SK-N-SH (cell line): ENCODE data around the gene RAB11FIP5. TPM values are rescaled to one million over a fixed set of nuclear protein-coding genes. Genes with fewer than 3 reads are reported as not detected.

Experiments used
- NRF1 ChIP-seq: IDR thresholded peaks from 2 replicates; pipeline ENCODE4 v1.6.1; 2012; ENCODE audit warnings: low read depth, mild to moderate bottlenecking, low read length
- POLR2AphosphoS5 ChIP-seq: IDR thresholded peaks from 2 replicates; pipeline ENCODE4 v1.6.1; 2012; ENCODE audit warnings: low read depth, low read length
- polyA plus RNA-seq, 3 experiments: library from polyadenylated mRNA; depleted of rRNA; stranded (reverse); fragments of >200 nt; gene quantifications; 2 replicates each; pipeline ENCODE4 v1.2.3, GENCODE V29; 2012
- TF ChIP-seq, protein P1 (sequence below): fragments of 150-350 bp; IDR thresholded peaks from 2 replicates; pipeline ENCODE4 v1.6.1; 2016; ENCODE audit warnings: mild to moderate bottlenecking, low read depth, low read length

RAB11FIP5 gene
- polyA plus RNA-seq, 1 of the 3 experiments (the other 2 are of a cell fraction), result 17.1 TPM

GRCh38 chr2:73023497-73023896 lies 89.3 kb downstream of the RAB11FIP5 start (continued):
- TF ChIP-seq, protein P1, sequence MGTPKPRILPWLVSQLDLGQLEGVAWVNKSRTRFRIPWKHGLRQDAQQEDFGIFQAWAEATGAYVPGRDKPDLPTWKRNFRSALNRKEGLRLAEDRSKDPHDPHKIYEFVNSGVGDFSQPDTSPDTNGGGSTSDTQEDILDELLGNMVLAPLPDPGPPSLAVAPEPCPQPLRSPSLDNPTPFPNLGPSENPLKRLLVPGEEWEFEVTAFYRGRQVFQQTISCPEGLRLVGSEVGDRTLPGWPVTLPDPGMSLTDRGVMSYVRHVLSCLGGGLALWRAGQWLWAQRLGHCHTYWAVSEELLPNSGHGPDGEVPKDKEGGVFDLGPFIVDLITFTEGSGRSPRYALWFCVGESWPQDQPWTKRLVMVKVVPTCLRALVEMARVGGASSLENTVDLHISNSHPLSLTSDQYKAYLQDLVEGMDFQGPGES, result no peak
- TF ChIP-seq NRF1, result no peak
- no peak for TF ChIP-seq POLR2AphosphoS5

Other genes with a start within 250 kb of the RAB11FIP5 start
- gene SPR, start 225.5 kb downstream of the RAB11FIP5 start, polyA plus RNA-seq (2012; rRNA removed), result 25.7 and 27.5 TPM in 2 replicates
- not detected in 2 replicates for gene EMX1, start 195.4 kb downstream of the RAB11FIP5 start, polyA plus RNA-seq (2012; rRNA removed)
- 9.9 and 11.0 TPM in 2 replicates for gene SFXN5, start 41.2 kb downstream of the RAB11FIP5 start, polyA plus RNA-seq (2012; rRNA removed)
- not detected in 2 replicates for gene NOTO, start 89.6 kb upstream of the RAB11FIP5 start, polyA plus RNA-seq (2012; rRNA removed)
- gene SMYD5, start 101.3 kb upstream of the RAB11FIP5 start, polyA plus RNA-seq (2012; rRNA removed), result 21.4 and 22.2 TPM in 2 replicates
- 8.5 and 9.6 TPM in 2 replicates for gene PRADC1, start 120.3 kb upstream of the RAB11FIP5 start, polyA plus RNA-seq (2012; rRNA removed)
- 369 and 405 TPM in 2 replicates for gene CCT7, start 121.4 kb upstream of the RAB11FIP5 start, polyA plus RNA-seq (2012; rRNA removed)
- gene FBXO41, start 171.5 kb upstream of the RAB11FIP5 start, polyA plus RNA-seq (2012; rRNA removed), result 3.1 and 3.5 TPM in 2 replicates
- gene EGR4, start 180.6 kb upstream of the RAB11FIP5 start, polyA plus RNA-seq (2012; rRNA removed), result 0.02 TPM in 1 of 2 replicates, not detected in the other